ENCODE measurements around the gene HAGH.

HAGH gene

DNA sequence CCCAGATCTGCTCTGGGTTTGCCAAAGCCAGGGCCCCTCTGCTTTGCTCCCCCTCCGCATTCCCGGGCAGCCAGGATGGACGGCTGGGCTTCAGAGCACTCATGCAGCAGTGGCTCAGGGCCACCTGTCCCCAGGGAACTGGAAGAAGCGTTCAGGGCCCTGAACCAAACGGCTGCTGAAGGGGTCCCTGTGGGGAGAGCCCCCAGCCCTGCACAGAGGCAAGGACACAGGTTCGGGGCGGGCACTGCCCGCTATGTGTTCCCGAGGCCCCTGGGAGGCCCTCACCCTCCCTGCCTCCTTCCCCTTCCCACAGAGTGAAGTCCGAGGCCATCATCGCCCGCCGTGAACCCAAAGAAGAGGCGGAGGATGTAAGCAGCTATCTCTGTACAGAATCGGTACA lies 65.7 kb downstream of the HAGH start:
- Histone ChIP-seq H3K9ac (ENCODE audit: low read length) (no peak overlapping the region), H3K9me3 (ENCODE audit: low read length) (no peaks in the 10 kb centered on the region), H3K36me3 (ENCODE audit: insufficient read depth, low read length) (peaks cover 49% of the 10 kb centered on the region), H3K4me3 (ENCODE audit: low read depth in 1 of 2, low read length in 2 of 2) (no peak overlapping the region), H3K27me3 (ENCODE audit: control insufficient read depth in 1 of 2, insufficient read depth in 2 of 2, low read length in 2 of 2) (no peaks in the 10 kb centered on the region), H3K27ac (ENCODE audit: low read depth, low read length) (no peak overlapping the region), H3K4me1 (ENCODE audit: insufficient read depth, low read length) (no peaks in the 10 kb centered on the region)

GRCh38 chr16:1759511-1759910 lies 67.1 kb downstream of the HAGH start:
- H3K4me3 ChIP-seq (ENCODE audit: low read depth in 1 of 2, low read length in 2 of 2), result no peak overlapping the region
- no peaks in the 10 kb centered on the region for H3K4me1 ChIP-seq (ENCODE audit: insufficient read depth, low read length)
- no peaks in the 10 kb centered on the region for H3K9me3 ChIP-seq (ENCODE audit: low read length)
- no peak overlapping the region for H3K9ac ChIP-seq (ENCODE audit: low read length)
- peaks cover 41% of the 10 kb centered on the region for H3K36me3 ChIP-seq (ENCODE audit: insufficient read depth, low read length)
- no peak overlapping the region for H3K27ac ChIP-seq (ENCODE audit: low read depth, low read length)
- H3K27me3 ChIP-seq (ENCODE audit: control insufficient read depth in 1 of 2, insufficient read depth in 2 of 2, low read length in 2 of 2), result no peaks in the 10 kb centered on the region

DNA sequence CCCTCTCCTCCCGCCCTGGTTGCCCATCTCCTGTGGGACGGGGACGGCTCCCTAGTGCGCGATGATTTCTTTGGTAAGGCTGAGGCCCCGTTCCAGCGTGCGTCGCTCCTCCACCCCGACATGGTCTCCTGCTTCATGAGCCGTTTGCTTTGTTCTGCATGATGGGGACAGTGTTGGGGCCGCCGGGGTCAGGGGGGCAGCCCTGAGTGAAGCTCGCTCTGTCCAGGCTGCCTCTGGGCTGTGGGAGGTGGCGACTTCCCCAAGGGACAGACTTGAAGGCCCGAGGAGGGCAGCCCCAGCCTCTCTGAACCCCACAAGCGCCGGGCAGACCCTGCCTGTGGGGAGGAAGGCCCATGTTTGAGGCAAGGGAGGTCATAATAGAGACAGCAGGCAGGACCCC lies 67.7 kb downstream of the HAGH start:
- no peaks in the 10 kb centered on the region for H3K4me1 ChIP-seq (ENCODE audit: insufficient read depth, low read length)
- no peaks in the 10 kb centered on the region for H3K9me3 ChIP-seq (ENCODE audit: low read length)
- H3K27me3 ChIP-seq (ENCODE audit: control insufficient read depth in 1 of 2, insufficient read depth in 2 of 2, low read length in 2 of 2), result no peaks in the 10 kb centered on the region
- H3K36me3 ChIP-seq (ENCODE audit: insufficient read depth, low read length), result peaks cover 37% of the 10 kb centered on the region
- no peak overlapping the region for H3K27ac ChIP-seq (ENCODE audit: low read depth, low read length)
- no peak overlapping the region for H3K4me3 ChIP-seq (ENCODE audit: low read depth in 1 of 2, low read length in 2 of 2)
- H3K9ac ChIP-seq (ENCODE audit: low read length), result no peak overlapping the region

GRCh38 chr16:1757714-1758461 lies 68.7 kb downstream of the HAGH start:
- no peak overlapping the region for H3K9ac ChIP-seq (ENCODE audit: low read length)
- no peak overlapping the region for H3K4me3 ChIP-seq (ENCODE audit: low read depth in 1 of 2, low read length in 2 of 2)
- H3K9me3 ChIP-seq (ENCODE audit: low read length), result no peaks in the 10 kb centered on the region
- no peaks in the 10 kb centered on the region for H3K27me3 ChIP-seq (ENCODE audit: control insufficient read depth in 1 of 2, insufficient read depth in 2 of 2, low read length in 2 of 2)
- no peaks in the 10 kb centered on the region for H3K4me1 ChIP-seq (ENCODE audit: insufficient read depth, low read length)
- peaks cover 39% of the 10 kb centered on the region for H3K36me3 ChIP-seq (ENCODE audit: insufficient read depth, low read length)
- H3K27ac ChIP-seq (ENCODE audit: low read depth, low read length), result no peak overlapping the region
